ENCODE data around the gene C2orf42.
"Not testable (repeated sequence)": the region's sequence is repeated elsewhere in the genome, so short reads cannot be mapped to it uniquely, and the experiment has no call there.

C2orf42 gene

DNA sequence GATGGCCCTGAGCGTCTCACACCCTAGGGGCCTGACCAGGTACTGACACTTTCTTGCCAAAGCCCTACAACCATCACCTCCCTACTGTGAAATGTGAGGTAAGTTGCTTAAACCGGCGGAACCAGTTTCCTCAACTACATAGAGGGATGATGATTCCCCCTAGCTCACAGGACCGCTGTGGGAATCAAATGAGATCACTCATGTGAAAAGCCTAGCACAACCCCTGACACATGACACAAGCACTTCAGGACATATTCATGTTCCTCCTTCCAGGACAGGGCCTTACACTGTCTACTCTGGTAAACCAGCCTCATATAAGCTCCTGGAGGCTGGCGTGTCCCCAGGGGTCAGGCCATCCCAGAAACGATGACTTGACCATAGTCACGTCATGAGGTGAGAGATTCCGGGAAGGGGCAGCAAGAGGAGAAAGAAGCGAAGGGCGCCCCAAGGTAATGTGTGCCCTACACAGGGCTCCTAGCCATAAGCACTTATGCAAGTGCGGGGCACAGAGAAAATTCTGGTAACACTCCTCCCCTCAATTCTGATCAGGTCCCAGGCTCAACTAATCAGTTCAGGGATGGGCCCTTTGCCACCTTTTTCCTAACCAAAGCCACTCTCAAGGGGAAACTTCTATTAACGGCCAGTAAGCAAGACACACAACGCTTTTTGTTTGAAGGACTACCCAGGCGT is 49.5 kb downstream of the C2orf42 start:
- FAIRE-seq (peak; percentile 85), DNase-seq (ENCODE audit: insufficient read length) (no peak)
- no peak for TF ChIP-seq POLR2AphosphoS5 (IDR thresholded peaks at IDR 0.05; ENCODE audit: low read depth, low read length)
- TF ChIP-seq POLR2A (IDR thresholded peaks at IDR 0.05; ENCODE audit: low read depth, low read length), result peak; percentile 37; the same call in 1 of the 2 replicates
- no peak for TF ChIP-seq TAF1 (IDR thresholded peaks at IDR 0.05; ENCODE audit: borderline replicate concordance, low read depth, low read length)

DNA sequence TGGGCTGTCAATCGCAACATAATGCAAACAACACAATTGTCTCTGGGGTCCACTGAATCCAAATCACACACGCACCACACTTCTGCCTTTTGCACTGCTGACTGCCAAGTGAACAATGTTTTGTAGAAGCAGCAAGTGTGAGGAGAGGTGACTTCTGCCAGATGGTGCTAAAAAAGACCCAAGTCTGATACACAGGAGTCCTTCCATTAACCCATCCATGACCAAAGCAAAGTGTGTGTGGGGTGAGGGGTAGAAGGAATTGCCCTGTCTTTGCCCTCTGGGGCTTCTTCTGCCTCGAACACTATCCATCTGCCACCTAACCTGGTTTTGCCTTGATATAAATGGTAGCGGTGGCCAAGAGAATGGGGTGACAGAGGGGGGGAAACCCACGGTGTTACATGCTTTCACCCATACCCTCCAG is 50.0 kb downstream of the C2orf42 start:
- DNase-seq (ENCODE audit: insufficient read length), result no peak
- TF ChIP-seq TAF1 (IDR thresholded peaks at IDR 0.05; ENCODE audit: borderline replicate concordance, low read depth, low read length) (no peak), POLR2A (IDR thresholded peaks at IDR 0.05; ENCODE audit: low read depth, low read length) (no peak), POLR2AphosphoS5 (IDR thresholded peaks at IDR 0.05; ENCODE audit: low read depth, low read length) (no peak)
- peak; percentile 38 for FAIRE-seq

DNA sequence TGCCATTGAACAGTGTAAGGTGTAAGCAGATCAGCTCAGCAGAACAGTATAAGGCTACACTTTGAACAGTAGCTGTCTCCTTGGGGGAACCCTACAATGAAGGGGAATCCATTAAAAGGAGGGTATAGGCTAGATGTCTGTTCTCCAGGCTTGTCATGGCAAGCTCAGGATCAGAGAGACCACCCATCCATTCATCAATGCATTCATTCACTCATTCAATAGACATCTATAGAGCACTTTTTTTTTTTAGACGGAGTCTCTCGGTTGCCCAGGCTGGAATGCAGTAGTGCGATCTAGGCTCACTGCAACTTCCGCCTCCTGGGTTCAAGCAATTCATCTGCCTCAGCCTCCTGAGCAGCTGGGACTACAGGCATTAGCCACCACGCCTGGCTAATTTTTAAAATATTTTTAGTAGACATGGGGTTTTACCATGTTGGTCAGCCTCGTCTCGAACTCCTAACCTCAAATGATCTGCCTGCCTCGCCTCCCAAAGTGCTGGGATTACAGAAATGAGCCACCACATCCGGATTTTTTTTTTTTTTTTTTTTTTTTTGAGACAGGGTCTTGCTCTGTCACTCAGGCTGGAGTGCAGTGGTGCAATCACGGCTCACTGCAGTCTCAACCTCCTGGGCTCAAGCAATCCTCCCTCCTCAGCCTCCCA is 56.4 kb downstream of the C2orf42 start:
- not testable (repeated sequence) for DNase-seq (ENCODE audit: insufficient read length); FAIRE-seq
- 0 out of 2 replicates have a peak, but pooled peaks have one; percentile 33 for TF ChIP-seq POLR2AphosphoS5 (IDR thresholded peaks at IDR 0.05; ENCODE audit: low read depth, low read length)

DNA sequence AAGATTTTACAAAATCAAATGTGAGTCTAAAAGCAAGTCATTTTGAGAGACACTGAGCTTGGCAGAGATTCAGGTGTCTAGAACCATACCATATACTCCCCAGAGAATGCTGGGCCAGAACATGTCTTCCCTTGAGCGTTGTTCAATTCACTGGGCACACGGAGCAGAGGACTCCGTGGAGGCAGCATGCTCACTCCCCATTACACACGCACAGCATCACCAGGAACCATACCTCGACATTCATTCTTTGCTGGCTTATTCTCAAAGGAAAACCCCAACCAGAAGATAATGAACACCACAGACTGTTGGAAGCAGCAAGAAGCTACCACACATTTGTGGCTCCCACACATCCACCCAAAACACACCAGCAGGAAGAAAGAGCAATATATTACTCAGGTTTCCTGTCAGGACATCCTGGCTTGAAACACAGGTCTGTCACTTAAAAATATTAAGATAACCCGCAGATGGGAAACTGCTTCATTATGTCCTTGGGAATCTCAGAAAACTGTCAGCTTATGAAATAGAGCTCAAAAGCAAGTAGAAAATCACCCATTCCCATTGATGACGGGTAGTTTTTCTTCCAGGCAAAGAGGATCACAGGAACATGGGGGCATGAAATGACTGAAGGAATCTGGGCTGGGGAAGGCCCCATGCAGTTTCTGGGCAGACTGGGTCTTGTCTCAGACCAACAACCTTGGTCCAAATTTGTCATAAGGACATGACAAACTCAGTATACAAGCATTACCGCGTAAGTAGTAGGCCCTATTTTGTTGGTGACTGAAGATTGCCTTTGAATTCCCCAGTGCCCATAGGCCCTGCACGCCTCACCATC is 57.1 kb downstream of the C2orf42 start:
- FAIRE-seq (peak; percentile 79), DNase-seq (ENCODE audit: insufficient read length) (no peak)
- TF ChIP-seq POLR2A (IDR thresholded peaks at IDR 0.05; ENCODE audit: low read depth, low read length) (peak; percentile 54; the same call in 1 of the 2 replicates), TAF1 (IDR thresholded peaks at IDR 0.05; ENCODE audit: borderline replicate concordance, low read depth, low read length) (no peak), POLR2AphosphoS5 (IDR thresholded peaks at IDR 0.05; ENCODE audit: low read depth, low read length) (no peak)

DNA sequence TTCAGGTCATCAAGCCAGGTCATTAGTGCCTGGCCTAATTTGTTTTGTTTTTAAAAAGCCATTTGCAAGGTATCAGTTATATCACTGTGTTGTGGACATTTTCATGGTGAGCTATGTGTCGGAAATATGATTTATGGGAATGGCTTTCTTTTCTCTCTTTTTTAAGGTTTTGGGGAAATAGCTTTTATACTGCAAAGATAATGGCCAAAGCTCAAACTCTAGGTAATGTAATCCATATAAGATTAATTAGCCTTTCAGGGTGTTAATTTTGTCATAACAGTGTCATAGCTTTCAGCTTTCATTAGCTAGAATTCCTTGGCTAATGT is 57.7 kb downstream of the C2orf42 start:
- no peak for DNase-seq (ENCODE audit: insufficient read length)
- FAIRE-seq, result peak; percentile 38
- TF ChIP-seq POLR2A (IDR thresholded peaks at IDR 0.05; ENCODE audit: low read depth, low read length), result no peak
- TF ChIP-seq TAF1 (IDR thresholded peaks at IDR 0.05; ENCODE audit: borderline replicate concordance, low read depth, low read length), result no peak
- no peak for TF ChIP-seq POLR2AphosphoS5 (IDR thresholded peaks at IDR 0.05; ENCODE audit: low read depth, low read length)

DNA sequence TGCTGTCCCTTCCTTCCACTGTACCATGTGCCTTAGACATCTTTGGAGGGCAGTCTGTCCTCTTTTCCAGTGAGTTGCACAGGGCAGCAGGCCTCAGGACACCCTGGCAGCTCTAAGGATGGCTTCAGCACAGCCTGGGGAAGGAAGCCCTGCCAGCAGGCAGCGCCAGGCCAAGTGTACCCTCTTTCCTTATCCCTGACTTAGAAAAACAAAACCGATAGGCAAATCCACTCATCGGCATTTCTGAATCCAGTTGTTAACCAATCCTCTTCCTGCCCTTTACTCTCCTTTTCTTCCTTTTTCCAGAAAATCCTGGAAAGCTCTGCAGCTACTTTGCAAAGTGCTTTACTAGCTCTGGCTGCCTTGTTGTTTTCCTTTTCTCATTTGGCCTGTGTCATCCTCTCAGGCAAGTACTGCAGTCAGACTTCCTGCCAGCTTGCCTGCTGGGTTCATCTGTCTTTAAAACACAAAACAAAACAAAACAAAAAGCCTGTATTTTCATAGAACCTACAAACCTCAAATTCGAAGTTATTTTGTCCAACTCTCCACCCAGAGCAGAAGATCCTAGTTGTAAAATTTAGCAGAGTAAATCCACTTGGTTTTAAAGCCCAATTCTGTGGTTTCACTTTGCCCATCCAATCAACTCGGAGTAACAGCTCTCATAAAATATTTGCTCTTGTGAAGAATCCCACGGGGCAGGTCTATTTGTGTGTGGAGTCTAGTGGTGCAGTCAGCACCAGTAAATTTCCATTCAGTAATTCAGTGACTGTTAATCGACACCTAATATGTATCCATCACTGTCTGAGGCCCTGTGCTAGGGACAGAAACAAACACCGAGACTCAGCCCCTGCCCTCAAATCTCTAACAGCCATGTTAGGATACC is 58.3 kb downstream of the C2orf42 start:
- no peak for TF ChIP-seq TAF1 (IDR thresholded peaks at IDR 0.05; ENCODE audit: borderline replicate concordance, low read depth, low read length)
- peak; percentile 62; the same call in 1 of the 2 replicates for TF ChIP-seq POLR2AphosphoS5 (IDR thresholded peaks at IDR 0.05; ENCODE audit: low read depth, low read length)
- no peak for DNase-seq (ENCODE audit: insufficient read length)
- FAIRE-seq, result peak; percentile 53

DNA sequence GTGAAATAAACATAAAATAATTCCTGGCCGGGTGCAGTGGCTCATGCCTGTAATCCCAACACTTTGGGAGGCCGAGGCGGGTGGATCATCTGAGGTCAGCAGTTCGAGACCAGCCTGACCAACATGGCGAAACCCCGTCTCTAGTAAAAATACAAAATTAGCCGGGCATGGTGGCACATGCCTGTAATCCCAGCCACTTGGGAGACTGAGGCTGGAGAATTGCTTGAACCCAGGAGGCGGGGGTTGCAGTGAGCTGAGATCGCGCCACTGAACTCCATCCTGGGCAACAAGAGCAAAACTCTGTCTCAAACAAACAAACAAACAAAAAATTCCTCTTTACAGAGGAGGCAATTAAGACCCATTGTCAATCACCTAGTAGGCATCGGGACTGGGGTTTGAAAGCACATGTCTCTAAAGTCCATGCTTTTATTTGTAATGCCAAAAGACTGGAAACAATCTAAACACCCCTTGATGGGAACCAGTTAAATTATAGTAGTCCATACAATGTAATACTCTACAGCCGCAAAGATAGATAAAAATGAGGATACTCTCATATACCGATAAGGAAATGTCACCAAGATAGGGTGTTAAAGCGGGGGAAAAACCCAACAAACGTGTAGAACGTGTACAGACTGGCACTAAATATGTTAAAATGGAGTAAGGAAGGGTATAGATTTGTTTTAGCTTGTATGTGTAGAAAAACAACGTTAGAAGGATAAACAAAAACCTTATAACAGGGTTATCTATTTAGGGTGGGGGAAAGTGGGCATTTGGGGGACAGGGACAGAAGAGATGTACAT is 59.3 kb downstream of the C2orf42 start:
- DNase-seq (ENCODE audit: insufficient read length); FAIRE-seq: not testable (repeated sequence)

DNA sequence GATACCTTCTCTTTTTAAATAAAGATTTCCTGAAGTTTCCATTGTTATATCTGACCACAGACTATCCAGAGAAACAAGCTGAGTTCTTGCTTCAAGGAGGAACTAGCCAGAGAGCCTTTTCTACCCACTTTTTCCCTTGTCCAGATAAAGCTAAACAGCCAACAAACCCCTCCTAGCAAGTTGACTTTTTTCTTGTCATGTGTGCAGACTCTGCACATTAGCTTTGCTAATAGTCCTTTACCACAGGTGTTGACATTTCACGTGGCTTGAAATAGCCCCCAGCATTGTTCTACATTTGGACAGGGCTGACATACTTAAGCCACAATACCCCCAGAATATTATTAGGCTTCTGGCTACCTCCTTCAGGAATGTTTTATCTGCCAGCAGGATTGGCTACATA is 62.8 kb downstream of the C2orf42 start:
- DNase-seq (ENCODE audit: insufficient read length) (no peak), FAIRE-seq (no peak)

DNA sequence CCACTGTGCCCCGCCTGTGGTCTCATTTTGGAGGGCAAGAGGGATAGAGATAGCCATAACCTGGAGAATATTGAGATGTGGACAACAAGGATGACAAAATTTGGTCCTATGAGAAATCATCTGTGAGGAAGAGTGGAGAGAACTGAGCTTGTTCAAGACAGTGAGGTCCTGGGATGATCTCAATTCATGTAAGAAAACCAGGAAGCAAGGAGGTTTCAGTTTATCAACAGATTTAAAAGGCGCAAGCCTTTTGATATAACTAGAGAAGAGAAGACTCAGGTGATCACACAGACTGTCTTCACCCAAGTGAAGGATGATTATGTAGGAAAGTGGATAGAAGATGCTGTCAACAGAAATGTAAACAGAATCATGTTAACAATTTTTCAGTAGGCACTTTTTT is 64.4 kb downstream of the C2orf42 start:
- FAIRE-seq (no peak), DNase-seq (ENCODE audit: insufficient read length) (no peak)
- TF ChIP-seq POLR2AphosphoS5 (IDR thresholded peaks at IDR 0.05; ENCODE audit: low read depth, low read length), result no peak
- TF ChIP-seq POLR2A (IDR thresholded peaks at IDR 0.05; ENCODE audit: low read depth, low read length), result no peak
- TF ChIP-seq TAF1 (IDR thresholded peaks at IDR 0.05; ENCODE audit: borderline replicate concordance, low read depth, low read length), result no peak

More for the DNA sequence above, 62.8 kb downstream of the C2orf42 start:
- TF ChIP-seq POLR2AphosphoS5 (IDR thresholded peaks at IDR 0.05; ENCODE audit: low read depth, low read length), result no peak
- no peak for TF ChIP-seq TAF1 (IDR thresholded peaks at IDR 0.05; ENCODE audit: borderline replicate concordance, low read depth, low read length)
- no peak for TF ChIP-seq POLR2A (IDR thresholded peaks at IDR 0.05; ENCODE audit: low read depth, low read length)

DNA sequence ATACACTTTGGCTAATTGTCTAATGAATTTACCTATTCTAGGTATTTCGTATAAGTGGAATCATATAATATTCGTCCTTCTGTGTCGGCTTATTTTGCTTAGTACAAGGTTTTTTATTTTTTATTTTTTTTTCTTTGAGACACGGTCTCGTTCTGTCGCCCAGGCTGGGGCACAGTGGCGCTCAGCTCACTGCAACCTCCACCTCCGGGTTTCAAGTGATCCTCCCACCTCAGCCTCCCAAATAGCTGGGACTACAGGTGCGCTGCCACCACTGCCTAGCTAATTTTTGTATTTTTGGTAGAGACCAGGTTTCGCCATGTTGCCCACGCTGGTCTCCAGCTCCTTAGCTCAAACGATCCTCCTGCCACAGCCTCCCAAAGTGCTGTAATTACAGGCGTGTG is 65.3 kb downstream of the C2orf42 start:
- TF ChIP-seq POLR2A (IDR thresholded peaks at IDR 0.05; ENCODE audit: low read depth, low read length) (no peak), TAF1 (IDR thresholded peaks at IDR 0.05; ENCODE audit: borderline replicate concordance, low read depth, low read length) (no peak), POLR2AphosphoS5 (IDR thresholded peaks at IDR 0.05; ENCODE audit: low read depth, low read length) (no peak)
- FAIRE-seq, result no peak

More for the DNA sequence above, 65.3 kb downstream of the C2orf42 start:
- DNase-seq (ENCODE audit: insufficient read length), result no peak
